ENCODE data around the gene DLG2. TPM values are rescaled to one million over a fixed set of nuclear protein-coding genes. Genes with fewer than 3 reads are reported as not detected.

The DLG2 gene
- total and polyA plus RNA-seq, 2 donors (not counting 3 experiments of a cell fraction or from before 2014, with no cell fraction given) = 0.15 to 1.1 TPM

- dilution Hi-C loops (cut with MboI; ENCODE audit: extremely low pct_ligation_motif_present, low sequenced_read_pairs) = no loop called here
- CTCF ChIA-PET = interaction anchor here (0.7 to 3.3 kb wide), 7 partner anchors 20 to 1756 kb away, joined by 3 to 38 read pairs (median 4); no protein-coding TSS in a partner anchor
- intact Hi-C loops (cut with micrococcal nuclease) = loop anchor here (10.0 kb wide), 1 partner anchor 624 kb away; no protein-coding TSS in a partner anchor
These were observed 36.2 kb downstream of the DLG2 start for GRCh38 chr11:85590848-85591483.

GRCh38 chr11:85589373-85589772, 37.8 kb downstream of the DLG2 start:
- peaks cover 0 to 3% of the 10 kb centered on the region in 2 experiments for H3K27me3 ChIP-seq (ENCODE audit: control insufficient read depth in 2 of 2, insufficient read depth in 2 of 2, low read length in 2 of 2)
- FAIRE-seq (no peak), DNase-seq (ENCODE audit: low read depth, low spot score) (no peak)
- intact Hi-C loops (cut with micrococcal nuclease) = no loop called here
- no peaks in the 10 kb centered on the region for H3K36me3 ChIP-seq (ENCODE audit: control insufficient read depth in 2 of 2, extremely low read depth in 1 of 2, insufficient read depth in 2 of 2, low read length in 2 of 2)
- no peak overlapping the region for H2AFZ ChIP-seq (ENCODE audit: low read depth, low read length)
- no peaks in the 10 kb centered on the region for H3K4me1 ChIP-seq (ENCODE audit: control insufficient read depth, extremely low read depth, insufficient read depth, low read length)
- no peak overlapping the region for H3K4me3 ChIP-seq (replicated peaks in 1 of 3; ENCODE audit: insufficient read depth in 1 of 3, low read depth in 1 of 3, low read length in 3 of 3)
- no peak overlapping the region for H3K27ac ChIP-seq (ENCODE audit: insufficient read depth, low read depth, low read length)
- POLR2A ChIA-PET = no interaction called here
- H4K20me1 ChIP-seq (replicated peaks; ENCODE audit: control insufficient read depth, extremely low read depth, insufficient read depth, low read length) = no peaks in the 10 kb centered on the region
- no peaks in the 10 kb centered on the region for H3K9me1 ChIP-seq (replicated peaks; ENCODE audit: control insufficient read depth, extremely low read depth, insufficient read depth, low read length)
- H3K79me2 ChIP-seq (ENCODE audit: control insufficient read depth, insufficient read depth, low read length) = no peaks in the 10 kb centered on the region
- no TSS peak for BruUV-seq (replicated peaks)
- no peak overlapping the region for H3K9ac ChIP-seq (replicated peaks; ENCODE audit: extremely low read depth, insufficient read depth, low read length)
- CTCF ChIA-PET = interaction anchor here (1.6 to 3.3 kb wide), 2 partner anchors 1031 to 1753 kb away, joined by 8 to 38 read pairs; no protein-coding TSS in a partner anchor
- TF ChIP-seq POLR2AphosphoS5 (IDR thresholded peaks at IDR 0.05; ENCODE audit: insufficient read depth, low read depth, low read length) (no peak), POLR2A (IDR thresholded peaks at IDR 0.05; ENCODE audit: low read depth, low read length) (no peak), MYC (IDR thresholded peaks at IDR 0.05; ENCODE audit: low read depth, low read length) (no peak), CTCF (IDR thresholded peaks at IDR 0.05; ENCODE audit: extremely low read depth in 1 of 2, insufficient read depth in 1 of 2, low read depth in 1 of 2, low read length in 2 of 2) (no peak), JUN (IDR thresholded peaks at IDR 0.05; ENCODE audit: borderline replicate concordance, insufficient read depth, insufficient read length, low read depth) (no peak), GATA2 (IDR thresholded peaks at IDR 0.05; ENCODE audit: insufficient read depth, insufficient read length, low read depth, low read length) (no peak), FOS (IDR thresholded peaks at IDR 0.05; ENCODE audit: borderline replicate concordance, insufficient read depth, low read length) (no peak), MAX (IDR thresholded peaks at IDR 0.05; ENCODE audit: insufficient read depth, insufficient read length) (no peak), EZH2 (IDR thresholded peaks at IDR 0.05; ENCODE audit: borderline replicate concordance, low read depth, low read length, severe bottlenecking) (no peak)
- H3K4me2 ChIP-seq (ENCODE audit: insufficient read depth, low read length) = no peak overlapping the region
- no peaks in the 10 kb centered on the region for H3K9me3 ChIP-seq (replicated peaks; ENCODE audit: control insufficient read depth, insufficient read depth, low read length)
- dilution Hi-C loops (cut with MboI; ENCODE audit: extremely low pct_ligation_motif_present, low sequenced_read_pairs) = no loop called here

More at GRCh38 chr11:85590848-85591483, 36.2 kb downstream of the DLG2 start:
- no peak for FAIRE-seq
- H3K27ac ChIP-seq (ENCODE audit: insufficient read depth, low read depth, low read length) = no peak overlapping the region
- no peaks in the 10 kb centered on the region for H3K36me3 ChIP-seq (ENCODE audit: control insufficient read depth in 2 of 2, extremely low read depth in 1 of 2, insufficient read depth in 2 of 2, low read length in 2 of 2)
- POLR2A ChIA-PET = no interaction called here
- H3K9me1 ChIP-seq (replicated peaks; ENCODE audit: control insufficient read depth, extremely low read depth, insufficient read depth, low read length) = no peaks in the 10 kb centered on the region
- H4K20me1 ChIP-seq (replicated peaks; ENCODE audit: control insufficient read depth, extremely low read depth, insufficient read depth, low read length) = no peaks in the 10 kb centered on the region
- no peaks in the 10 kb centered on the region for H3K79me2 ChIP-seq (ENCODE audit: control insufficient read depth, insufficient read depth, low read length)
- TF ChIP-seq POLR2A (IDR thresholded peaks at IDR 0.05; ENCODE audit: low read depth, low read length) (no peak), MYC (IDR thresholded peaks at IDR 0.05; ENCODE audit: low read depth, low read length) (no peak), GATA2 (IDR thresholded peaks at IDR 0.05; ENCODE audit: insufficient read depth, insufficient read length, low read depth, low read length) (no peak), JUN (IDR thresholded peaks at IDR 0.05; ENCODE audit: borderline replicate concordance, insufficient read depth, insufficient read length, low read depth) (no peak)
- no TSS peak for BruUV-seq (replicated peaks)
- no peaks in the 10 kb centered on the region for H3K9me3 ChIP-seq (replicated peaks; ENCODE audit: control insufficient read depth, insufficient read depth, low read length)
- DNase-seq (ENCODE audit: low read depth, low spot score) = no peak
- peaks cover 0 to 3% of the 10 kb centered on the region in 2 experiments for H3K27me3 ChIP-seq (ENCODE audit: control insufficient read depth in 2 of 2, insufficient read depth in 2 of 2, low read length in 2 of 2)
- H2AFZ ChIP-seq (ENCODE audit: low read depth, low read length) = no peak overlapping the region
- no peaks in the 10 kb centered on the region for H3K4me1 ChIP-seq (ENCODE audit: control insufficient read depth, extremely low read depth, insufficient read depth, low read length)
- H3K4me3 ChIP-seq (replicated peaks in 1 of 3; ENCODE audit: insufficient read depth in 1 of 3, low read depth in 1 of 3, low read length in 3 of 3) = no peak overlapping the region
- no peak overlapping the region for H3K9ac ChIP-seq (replicated peaks; ENCODE audit: extremely low read depth, insufficient read depth, low read length)
- H3K4me2 ChIP-seq (ENCODE audit: insufficient read depth, low read length) = no peak overlapping the region
